ENCODE results near the gene ARGLU1.

ARGLU1 gene

DNA sequence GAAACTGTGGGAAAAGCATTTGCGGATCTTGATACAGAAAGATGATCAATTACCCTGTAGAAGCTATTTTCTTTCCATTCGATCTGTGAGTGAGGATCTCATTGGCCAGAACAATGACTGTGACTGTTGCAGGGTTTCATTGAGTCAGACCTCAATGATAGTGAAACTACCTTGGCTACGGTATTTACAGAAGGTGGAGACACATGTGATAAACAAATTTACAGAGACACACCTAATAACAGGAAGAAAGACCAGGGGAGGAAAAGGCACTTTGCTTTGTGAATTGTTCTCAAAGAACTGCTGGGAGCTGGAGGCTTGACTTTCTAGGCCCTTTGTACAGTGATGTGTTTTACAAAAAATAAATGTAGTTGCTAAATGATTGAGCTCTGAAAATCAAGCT is 19.9 kb upstream of the ARGLU1 start:
- DNase-seq (ENCODE audit: low spot score): no peak

DNA sequence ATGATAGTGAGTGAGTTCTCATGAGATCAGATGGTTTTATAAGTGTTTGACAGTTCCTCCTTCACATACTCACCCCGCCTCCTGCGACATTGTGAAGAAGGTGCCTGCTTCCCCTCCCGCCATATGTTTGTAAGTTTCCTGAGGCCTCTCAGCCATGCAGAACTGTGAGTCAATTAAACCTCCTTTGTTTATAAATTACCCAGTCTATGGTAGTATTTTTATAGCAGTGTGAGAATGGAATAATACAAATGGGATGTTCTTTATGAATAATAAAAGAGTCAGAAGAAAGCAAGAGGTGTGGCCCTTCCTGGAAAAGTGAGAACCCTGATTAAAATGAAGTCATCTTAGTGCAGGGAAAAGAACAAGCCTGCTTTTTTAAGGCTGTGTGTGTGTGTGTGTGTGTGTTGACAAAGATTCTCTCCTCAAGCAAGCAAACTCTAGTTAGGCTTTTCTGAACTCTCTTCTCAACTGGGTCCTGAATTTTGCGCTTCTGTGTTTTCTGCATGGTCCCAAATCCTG is 18.8 kb upstream of the ARGLU1 start:
- DNase-seq (ENCODE audit: low spot score): no peak

DNA sequence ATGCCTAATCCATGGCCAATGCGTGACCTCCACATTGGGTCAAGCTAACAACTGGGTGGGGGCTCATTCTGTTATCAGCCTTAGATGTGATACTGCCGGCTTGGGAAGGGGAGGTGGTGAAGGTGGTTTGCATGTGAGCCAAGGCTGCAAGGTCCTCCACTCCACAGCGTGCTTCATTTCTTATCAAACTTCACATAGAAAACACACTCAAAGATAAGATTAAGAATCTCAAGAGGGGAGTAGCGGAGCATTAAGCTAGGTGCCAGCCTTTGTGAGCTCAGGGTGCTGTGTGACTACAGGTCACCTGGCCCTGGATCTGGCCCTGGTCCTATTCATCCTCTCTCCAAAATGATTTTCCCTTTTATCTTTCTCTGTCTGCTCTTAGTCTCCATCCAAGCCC is 13.3 kb upstream of the ARGLU1 start:
- no peak for DNase-seq (ENCODE audit: low spot score)

DNA sequence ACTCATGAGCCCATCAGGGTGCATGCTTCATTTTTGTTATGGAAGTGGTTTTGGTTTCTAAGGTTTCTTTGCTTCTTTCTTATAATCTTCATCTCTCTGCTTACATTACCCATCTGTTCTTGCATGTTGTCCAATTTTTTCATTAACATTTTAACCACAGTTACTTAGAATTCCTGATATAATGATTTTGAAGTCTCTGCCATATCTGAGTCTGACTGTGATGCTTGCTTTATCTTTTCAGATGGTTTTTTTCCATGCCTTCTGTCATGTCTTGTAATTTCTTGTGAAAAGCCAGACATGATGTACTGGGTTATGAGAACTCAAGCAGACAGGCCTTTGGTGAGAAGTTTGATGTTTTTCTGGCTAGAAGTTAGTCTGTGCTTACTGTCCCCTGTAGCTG is 8.0 kb upstream of the ARGLU1 start:
- DNase-seq (ENCODE audit: low spot score): no peak

DNA sequence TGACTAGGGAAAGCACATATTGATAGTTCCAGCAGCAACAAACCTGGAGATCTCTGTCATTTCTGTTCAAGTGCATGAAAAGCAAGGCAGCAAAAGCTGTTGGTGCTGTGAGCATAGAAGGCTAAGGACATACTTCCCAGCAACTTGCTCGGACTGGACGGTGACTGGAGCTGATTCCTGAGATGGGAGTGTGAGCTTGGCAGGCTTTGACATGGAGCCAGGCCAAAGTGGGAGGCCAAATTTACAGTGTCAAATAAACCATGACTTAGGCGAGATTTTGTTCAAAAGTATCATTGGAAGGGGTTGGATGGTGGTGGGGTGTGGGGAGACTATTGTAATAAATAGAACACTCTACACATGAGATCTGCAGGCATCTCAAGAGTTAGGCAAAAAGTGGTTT is 5.9 kb upstream of the ARGLU1 start:
- DNase-seq (ENCODE audit: low spot score): peak; percentile 23

DNA sequence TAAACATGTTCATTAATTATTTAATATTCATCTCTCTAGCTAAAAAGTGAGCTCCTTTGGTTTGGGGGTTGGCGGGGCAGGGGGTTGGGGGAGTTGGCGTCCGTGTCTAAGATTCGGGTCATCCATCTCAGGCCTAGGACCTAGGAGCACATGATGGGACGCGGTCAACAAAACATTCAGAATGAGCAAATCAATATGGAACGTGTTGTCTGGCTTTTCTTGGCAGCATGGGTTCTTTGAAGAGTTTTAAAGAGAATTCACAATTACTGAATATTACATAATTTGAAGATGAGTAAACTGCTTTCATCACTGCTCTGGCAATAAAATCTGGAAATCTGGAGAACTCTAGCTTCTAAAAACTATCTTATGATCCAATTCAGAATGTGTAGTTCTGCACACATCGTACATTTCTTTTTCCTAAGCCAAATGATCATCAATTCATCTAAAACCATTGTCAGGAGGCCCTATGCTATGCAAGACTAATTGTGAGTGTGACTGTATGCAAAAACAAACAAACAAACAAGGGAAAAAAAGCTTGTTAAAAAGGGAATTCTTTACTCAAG is 5.4 kb upstream of the ARGLU1 start:
- peak; percentile 54 for DNase-seq (ENCODE audit: low spot score)

DNA sequence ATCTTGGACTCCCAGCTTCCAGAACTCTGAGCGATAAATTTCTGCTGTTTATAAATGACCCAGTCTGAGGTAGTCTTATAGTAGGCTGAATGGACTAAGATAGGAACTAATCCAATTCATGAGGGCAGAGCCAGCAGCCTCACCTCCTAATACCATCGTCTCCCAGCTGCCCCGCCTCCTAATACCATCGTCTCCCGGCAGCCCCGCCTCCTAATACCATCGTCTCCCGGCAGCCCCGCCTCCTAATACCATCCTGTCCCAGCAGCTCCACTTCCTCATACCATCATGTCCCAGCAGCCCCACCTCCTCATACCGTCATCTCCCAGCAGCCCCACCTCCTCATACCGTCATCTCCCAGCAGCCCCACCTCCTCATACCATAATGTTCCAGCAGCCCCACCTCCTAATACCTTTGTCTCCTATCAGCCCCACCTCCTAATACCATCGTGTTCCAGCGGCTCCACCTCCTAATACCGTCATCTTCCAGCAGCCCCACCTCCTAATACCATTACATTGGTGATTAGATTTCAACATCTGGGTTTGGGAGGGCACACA is 2.4 kb upstream of the ARGLU1 start:
- DNase-seq (ENCODE audit: low spot score): peak; percentile 22

DNA sequence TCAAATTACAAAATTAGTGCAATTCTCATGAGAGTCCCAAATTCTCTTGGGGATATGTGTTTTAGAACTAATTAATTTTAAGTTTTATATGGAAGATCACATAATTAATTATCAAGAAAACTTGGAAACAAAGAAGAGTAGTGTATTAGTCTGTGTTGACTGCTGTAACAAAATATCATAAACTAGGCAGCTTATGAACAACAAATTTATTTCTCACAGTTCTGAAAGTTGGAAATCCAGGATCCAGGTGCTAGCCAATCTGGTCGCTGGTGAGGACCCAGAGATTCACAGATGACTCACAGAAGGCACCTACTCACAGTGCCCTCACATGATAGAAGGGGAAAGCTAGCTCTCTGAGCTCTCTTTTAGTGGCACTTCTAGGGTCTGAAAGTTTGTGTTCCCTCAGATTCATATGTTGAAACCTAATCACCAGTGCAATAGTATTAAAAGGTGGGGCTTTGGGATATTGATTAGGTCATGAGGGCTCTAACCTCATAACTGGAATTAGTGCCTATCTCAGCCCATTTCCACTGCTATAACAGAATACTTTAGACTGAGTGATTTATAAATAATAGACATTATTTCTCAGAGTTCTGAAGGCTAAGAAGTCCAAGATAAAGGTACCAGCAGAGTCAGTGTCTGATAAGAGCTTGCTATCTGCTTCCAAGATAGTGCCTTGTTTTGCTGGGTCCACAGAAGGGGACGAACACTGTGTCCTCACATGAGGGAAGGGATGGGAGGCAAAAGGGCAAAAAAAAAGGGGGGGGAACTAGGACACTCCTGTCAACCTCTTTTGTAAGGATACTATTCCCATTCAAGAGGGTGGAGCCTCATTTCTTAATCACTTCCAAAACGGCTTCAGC is 1.5 kb upstream of the ARGLU1 start:
- DNase-seq (ENCODE audit: low spot score): no peak

DNA sequence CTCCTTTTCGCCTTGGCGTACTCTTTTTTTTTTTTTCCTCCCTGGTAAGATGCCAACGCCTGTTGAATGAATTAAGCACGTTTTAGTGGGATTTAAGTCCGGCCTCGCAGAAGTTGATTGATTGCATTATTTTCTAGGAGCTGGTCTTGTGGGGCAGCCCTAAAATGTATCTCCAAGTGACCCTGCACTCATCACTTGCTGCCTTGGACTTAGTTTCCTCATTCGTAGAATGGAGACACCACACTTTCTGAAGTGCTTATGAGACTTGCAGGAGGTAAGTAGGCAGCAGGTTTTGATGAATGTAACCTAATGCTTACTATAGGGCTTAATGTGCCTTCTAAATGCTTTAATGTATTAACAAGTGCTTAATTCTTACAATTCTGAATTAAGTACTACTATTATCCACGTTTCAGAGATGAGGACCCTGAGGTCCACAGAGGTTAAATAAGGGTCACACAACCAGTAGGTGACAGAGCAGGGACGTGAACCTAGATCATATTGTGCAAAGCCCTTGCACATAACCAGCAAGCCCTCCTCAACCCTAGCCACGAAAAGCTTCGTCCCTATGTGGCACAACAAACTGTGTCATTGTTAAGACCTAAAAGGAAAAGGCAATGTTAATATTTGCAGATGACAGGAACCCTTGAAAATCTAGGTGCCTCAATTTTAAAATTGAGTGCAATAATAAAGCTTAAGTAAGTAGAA is 514 bp upstream of the ARGLU1 start:
- no peak for DNase-seq (ENCODE audit: low spot score)

DNA sequence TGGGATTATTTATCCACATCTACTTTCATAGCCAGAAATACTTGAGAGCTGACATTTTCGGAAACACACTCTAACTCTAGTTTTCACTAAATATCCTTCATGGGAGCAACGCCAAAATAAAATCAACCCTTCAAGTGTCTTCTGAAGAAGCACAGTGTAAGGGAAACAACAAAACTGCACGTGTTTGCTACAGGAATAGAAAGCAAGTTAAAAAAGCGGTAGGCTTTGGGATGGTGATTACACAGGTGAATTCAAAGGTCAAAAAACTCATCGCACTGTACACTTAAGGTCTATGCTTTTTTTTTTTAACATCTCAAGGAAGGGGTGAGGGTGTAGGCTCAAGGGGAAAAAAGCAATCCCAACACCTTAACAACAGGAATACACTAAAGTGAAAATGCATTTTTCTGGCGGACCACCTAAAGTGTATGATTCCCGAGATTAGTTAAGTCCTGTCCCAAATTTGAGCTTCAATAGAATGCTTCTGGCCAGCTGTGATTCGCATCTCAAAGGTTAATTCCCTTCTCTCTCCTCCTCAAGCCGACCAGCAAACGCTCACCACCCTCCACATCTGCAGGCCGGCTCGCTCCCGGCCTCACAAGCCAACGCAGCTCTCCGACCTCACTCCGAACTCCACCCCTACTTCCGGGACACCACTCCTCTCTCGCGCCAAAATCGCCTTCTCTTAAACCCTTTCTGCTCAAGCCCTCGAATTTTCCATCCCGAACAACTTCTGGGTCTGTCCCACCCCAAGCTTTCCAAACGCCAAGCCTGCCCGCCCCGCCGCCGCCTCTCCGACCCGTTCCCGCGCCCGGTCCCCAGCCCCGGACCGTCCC is 1.1 kb downstream of the ARGLU1 start:
- DNase-seq (ENCODE audit: low spot score): peak; percentile 64

DNA sequence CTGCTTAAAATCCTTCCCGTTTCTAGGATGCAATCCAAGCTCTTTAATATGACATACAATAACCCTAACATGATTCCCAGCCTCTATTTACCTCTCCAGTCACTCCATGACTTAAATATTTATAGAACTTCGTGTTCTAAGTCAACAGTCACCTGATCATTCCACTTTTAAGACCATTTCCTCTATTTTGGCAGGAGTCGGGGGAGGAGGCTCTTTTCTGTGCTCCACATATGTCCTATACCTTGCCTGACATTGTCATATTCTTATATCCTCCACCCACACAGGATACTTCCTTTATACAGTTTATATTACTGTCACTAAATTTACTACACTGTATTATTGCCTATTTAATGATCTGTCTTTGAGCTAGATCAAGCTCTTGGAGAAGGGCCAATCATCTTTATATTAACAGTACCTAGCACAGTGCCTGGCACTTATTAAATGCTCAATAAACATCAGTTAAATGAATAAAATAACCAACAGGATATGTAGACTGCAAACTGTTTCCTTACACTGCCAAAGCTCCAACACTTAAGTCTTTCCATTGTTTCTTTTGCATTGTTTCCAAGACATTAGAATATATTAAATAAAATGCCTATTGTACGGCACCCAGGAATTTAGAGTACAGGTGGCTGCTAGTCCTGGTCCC is 2.7 kb downstream of the ARGLU1 start:
- no peak for DNase-seq (ENCODE audit: low spot score)

DNA sequence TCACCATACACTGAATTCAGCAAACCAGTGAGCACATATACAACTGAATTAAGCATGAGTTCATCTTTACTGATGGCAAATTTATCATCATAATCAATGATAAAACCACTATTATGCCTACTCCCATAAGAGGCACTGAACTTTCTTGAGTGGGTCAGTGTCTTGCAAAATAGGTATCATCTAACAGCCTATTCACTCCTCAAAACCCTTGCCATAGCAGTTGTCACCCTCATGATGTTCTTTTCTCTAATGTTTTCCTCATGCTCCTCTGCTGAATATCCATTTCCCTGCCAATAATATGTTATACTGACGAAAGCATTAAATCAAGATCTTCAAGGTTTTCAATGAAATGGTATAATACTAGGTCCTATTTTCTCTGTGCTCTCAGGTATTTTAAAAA is 5.6 kb downstream of the ARGLU1 start:
- DNase-seq (ENCODE audit: low spot score): no peak

DNA sequence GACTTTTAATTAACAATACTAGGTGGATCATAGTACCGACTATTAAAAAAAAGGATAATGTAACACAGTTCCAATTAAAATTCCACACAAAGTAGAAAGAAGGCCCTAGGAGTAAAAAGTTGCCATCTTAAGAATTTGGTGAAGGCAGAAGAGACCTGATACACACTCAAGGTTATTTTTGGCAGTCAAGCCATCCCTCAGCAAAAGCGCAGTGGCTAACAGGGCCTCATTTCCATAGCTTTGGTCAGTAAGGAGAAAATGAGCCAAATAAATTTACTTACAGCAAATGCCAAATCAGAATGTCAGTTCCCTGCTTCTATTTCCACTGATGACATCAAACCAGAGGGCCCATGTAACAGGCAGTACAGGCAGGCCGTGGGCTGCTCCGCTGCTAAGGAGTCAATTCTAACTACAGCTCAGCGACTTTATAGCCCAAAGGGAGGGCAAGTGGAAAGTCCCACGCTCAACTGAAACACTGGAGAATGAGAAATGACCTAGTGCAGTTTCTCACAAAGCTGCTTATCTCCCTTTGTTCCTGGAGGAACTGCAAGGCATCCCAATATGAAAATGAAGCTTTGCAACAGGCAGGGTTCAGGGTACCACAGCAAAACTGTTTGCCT is 6.3 kb downstream of the ARGLU1 start:
- no peak for DNase-seq (ENCODE audit: low spot score)

DNA sequence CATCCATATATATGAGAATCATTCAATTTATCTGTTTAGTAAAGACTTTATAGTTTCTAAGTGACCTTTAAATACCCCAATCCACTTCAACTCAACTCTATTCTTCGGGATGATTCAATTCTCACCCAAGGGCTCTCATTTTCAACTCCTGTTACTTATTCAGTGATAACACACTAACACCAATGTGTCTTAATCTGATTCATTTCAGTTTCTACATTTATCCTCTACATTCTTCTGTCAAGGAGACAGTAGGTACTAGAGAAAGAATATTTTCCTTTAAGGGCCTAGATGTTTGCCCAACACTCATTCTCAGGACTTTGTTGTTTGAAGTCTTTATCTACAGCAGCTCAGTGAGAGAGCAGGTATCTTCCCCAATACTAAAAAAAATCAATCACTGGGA is 7.1 kb downstream of the ARGLU1 start:
- DNase-seq (ENCODE audit: low spot score): no peak

DNA sequence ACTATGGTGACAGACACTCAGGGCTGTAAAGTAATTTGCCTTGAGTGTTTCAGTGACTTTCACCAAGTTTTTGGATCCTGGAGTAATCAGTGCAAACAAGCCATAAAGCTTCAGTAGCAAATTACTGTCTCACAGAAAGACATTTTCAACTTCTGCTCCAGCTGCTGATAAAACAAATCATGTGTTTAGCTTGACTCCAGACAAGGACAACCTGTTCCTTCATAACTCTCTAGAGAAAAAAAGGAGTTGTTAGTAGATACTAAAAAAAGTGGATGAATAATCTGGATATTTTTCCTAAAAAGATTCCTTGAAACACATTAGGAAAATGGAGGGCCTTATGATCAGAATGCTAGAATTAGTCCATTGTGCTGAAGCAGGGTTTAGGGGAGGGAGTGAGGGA is 9.4 kb downstream of the ARGLU1 start:
- DNase-seq (ENCODE audit: low spot score): no peak

DNA sequence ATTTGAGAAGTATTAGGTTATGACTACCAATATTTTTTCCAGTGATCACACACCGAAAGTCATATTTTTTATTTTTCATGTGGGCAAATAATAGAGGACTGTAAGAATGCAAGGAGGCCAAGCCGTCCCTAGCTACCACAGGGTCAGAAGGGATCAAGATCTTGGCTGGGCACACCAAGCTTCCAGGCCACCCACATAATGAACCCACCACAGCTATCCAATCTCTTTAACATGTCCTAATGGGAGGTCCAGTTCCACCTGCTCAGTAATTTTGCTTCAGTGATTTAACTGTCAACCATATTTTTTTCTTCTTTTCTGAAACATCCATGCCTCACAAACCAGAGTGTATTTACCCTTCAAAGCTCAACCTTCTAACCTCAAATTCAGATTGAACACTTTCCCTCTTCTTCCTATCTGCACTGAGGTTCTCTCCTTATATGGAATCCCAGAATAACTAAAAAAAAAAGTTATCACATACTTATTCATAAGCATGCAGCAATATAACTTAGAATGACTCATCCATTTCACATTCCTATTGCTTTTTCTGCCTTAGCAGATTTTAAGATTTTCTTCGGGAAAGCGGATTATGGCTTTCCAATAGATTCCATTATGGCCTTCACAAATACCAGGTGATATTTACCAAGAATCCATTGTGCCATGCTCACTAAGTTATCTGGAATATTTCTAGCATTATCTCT is 12.2 kb downstream of the ARGLU1 start:
- DNase-seq (ENCODE audit: low spot score): no peak

DNA sequence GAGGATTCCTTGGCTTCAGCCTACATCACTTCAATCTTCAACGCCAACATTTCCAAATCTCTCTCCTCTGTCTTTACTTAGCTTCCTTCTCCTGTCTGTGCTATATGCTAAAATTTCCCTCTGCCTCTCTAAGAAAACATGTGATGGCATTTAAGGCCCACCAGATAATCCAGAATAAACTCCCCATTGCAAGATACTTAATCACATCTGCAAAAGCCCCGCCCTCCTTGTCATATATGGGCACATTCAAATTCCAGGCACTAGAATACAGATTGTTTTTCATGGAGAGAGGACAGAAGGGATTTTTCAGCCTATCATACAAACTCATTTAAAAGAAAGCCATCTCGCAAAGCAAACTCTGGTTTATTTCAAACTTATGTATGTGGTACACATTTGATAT is 16.2 kb downstream of the ARGLU1 start:
- DNase-seq (ENCODE audit: low spot score): no peak

DNA sequence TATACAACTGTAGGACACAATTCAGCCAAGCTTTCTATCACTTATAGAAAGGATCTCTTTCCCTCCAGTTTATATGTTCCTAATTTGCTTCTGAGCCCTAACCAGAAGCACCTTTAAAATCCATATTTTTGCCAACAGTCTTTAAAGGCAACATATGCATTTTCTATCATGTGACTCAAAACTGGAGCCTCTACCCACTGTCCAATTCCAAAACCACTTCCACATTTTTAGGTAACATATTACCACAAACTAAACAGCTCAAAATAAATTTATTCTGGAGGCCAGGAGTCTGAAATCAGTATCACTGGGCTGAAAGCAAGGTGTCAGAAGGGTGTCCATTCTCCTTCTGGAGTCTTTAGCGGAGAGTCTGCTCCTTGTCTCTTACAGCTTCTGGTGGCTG is 16.6 kb downstream of the ARGLU1 start:
- DNase-seq (ENCODE audit: low spot score): no peak

DNA sequence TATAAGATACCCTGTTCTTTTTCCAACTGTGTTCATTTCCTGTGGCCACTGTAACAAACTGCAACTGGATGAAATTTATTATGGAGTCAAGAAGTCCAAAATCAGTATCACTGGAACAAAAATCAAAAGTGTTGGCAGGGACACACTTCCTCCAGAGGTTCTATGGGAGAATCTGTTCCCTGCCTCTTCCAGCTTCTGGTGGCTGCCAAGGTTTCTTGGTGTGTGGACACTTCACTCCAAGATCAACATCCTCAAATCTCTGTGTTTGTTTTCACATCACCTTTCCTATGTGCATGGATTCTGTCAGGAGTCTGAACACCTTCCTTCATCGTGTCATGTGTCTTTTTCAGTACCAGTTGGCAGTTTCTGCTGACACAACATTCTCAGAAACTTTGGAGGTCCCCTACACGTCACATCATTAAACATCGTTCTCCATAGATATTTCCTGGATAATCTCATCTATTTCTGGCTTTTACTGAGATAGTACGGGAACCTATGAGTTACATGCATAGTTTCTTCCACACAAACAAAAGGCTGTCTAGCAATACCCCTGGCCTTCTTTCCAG is 17.3 kb downstream of the ARGLU1 start:
- no peak for DNase-seq (ENCODE audit: low spot score)
